GM12892 (cell line): ENCODE measurements around the gene APOA5.
"Not testable (repeated sequence)": the region's sequence is repeated elsewhere in the genome, so short reads cannot be mapped to it uniquely, and the experiment has no call there.

Experiments used
- POLR2A ChIP-seq: IDR thresholded peaks from 2 replicates; pipeline ENCODE4 v1.6.1; 2011; ENCODE audit warnings: low read depth, low read length, control low read depth
- POLR2AphosphoS5 ChIP-seq: IDR thresholded peaks from 2 replicates; pipeline ENCODE4 v1.6.1; 2011; ENCODE audit warnings: low read depth, low read length, control low read depth

DNA sequence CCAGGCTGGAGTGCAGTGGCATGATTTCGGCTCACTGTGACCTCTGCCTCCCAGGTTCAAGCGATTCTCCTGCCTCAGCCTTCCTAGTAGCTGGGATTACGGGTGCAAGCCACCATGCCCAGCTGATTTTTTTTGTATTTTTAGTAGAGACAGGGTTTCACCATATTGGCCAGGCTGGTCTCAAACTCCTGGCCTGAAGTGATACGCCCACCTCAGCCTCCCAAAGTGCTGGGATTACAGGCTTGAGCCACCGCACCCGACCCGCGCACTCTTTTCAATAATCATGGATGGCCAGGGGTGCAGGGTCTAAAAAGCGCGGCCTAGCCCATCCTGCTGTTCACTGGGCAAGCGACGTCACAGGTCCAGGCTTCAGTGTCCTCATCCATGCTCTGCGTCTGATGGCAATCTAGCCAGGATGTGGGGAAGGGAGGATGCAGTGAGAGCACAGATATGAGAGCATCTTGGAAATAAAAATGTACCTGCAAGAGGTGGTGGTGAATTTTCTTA lies 42.9 kb upstream of the APOA5 start:
- TF ChIP-seq POLR2AphosphoS5, POLR2A: not testable (repeated sequence)
